ENCODE measurements around the gene MTMR2.

MTMR2 gene

DNA sequence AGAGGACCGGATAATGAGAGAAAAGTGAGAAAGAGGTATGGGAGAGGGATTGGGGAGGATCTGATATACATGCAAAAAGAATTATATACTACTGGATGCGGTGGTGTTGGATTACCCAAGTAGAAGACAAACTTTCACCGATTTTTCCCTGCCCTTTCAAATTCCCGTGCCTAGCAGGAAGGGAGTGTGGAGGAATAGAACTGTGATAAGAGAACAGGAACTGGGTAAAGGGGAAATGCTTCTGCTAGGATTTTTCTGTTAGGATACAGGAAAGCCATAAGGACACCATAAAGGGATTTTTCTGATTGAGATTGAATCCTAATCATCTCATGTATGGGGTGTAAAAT, 480 bp upstream of the MTMR2 start:
- no peak for DNase-seq
- no peak for TF ChIP-seq POLR2A (IDR thresholded peaks at IDR 0.05; ENCODE audit: low read length)
- no peak for TF ChIP-seq GATA1 (IDR thresholded peaks at IDR 0.05; ENCODE audit: low read depth, low read length)

DNA sequence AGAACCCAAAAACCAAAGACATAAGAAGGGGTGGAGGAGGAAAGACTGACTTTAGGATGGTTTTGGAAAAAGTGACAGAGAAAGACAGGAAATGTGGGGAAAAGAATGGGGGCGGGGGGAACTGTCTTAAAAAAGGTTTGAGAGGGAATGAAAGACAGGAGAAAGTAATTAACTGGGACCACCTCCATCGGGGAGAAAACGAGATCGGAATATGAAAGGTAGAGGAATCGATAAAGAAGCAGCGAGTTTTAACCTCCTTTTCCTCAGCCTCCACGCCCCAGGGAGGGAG, 524 bp downstream of the MTMR2 start:
- no peak for DNase-seq
- no peak for TF ChIP-seq GATA1 (IDR thresholded peaks at IDR 0.05; ENCODE audit: low read depth, low read length)
- no peak for TF ChIP-seq POLR2A (IDR thresholded peaks at IDR 0.05; ENCODE audit: low read length)

DNA sequence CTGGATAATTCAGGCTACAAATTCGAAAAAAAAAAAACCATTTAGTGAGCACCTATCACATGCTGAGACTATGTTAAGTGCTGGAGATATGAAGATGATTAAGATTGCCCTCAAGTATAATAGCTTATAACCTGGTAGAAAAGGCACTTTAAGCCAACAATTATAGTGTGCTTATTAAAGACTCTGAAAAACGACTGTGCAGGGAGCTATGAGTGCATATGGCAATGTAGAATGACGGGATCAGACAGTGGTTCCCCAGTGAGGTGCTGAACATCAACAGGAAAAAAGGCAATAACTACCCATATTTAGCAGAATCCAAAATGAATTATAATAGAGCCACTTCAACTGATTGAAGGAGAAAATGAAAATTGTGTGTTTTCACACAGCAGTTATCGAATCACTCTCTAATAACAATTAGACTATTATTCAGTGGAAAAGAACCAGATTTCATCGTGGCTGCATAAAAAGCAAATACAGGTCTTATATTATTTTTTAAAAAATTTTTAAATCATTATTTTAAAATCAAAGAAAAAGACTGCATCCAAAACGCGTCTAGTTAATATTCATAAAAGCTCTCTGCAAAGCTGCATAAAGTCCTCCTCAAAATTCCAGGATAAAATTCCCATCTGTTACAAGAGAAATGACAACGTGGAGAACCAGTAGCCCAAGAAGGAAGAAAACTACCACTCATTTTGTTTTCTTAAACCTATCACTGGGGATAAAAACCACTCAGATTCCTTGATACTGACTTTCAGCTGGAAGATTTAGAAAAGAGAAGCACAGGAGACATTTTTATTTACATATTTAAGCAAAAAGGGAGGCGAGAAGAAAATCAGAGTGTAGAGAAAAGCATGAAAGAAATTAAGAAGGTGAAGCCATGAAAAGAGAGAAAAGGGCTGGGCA, 1.1 kb downstream of the MTMR2 start:
- TF ChIP-seq POLR2A (IDR thresholded peaks at IDR 0.05; ENCODE audit: low read length) (no peak), GATA1 (IDR thresholded peaks at IDR 0.05; ENCODE audit: low read depth, low read length) (no peak)
- peak in 1 of 2 experiments; percentile 17 for DNase-seq

DNA sequence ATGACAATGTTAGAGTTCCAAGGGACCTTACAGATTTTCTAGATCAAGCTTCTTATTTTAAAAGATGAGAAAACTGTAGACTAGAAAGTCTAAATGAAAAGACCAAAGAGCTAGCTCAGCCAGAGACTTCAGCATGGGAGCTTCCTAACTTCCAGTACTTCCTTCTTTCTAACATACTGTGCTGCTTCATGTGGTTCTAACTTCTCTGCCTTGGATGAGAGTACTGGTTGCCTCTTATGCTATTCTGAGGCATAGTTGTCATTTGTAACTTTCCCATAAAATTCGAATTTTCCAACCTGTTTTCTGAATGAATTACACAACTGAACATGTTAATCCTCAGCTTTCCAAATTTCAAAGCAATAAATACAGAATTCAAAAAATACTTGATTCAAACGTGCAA, 1.8 kb downstream of the MTMR2 start:
- DNase-seq, result no peak
- TF ChIP-seq GATA1 (IDR thresholded peaks at IDR 0.05; ENCODE audit: low read depth, low read length) (no peak), POLR2A (IDR thresholded peaks at IDR 0.05; ENCODE audit: low read length) (no peak)

DNA sequence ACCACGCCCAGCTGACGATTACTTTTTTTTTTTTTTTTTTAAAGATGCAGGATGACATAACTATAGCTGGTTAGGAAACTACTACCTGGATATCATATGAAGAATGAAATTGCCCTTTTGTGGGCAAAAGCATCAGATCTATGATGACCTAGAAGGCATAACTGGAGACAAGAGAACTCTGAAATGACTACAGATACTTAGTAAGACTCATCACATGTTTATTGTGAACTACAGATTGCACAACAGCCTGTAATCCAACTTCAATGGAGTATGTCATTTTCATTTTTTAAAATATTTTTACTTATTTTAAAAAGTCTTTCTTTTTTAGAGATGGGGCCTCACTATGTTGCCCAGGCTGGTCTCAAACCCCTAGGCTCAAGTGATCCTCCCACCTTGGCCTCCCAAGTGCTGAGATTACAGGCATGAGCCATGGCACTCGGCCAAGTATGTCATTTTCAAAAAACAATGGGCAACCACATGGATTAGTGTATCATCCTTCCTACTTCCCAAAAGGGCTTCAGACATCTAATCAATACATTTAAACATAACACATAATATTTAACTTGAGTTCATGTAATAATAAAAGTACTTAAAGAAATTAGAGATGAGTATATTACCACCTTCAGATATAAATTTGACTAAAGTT, 3.3 kb downstream of the MTMR2 start:
- peak in 1 of 2 experiments; percentile 38 for DNase-seq
- TF ChIP-seq GATA1 (IDR thresholded peaks at IDR 0.05; ENCODE audit: low read depth, low read length), result no peak
- TF ChIP-seq POLR2A (IDR thresholded peaks at IDR 0.05; ENCODE audit: low read length), result no peak

DNA sequence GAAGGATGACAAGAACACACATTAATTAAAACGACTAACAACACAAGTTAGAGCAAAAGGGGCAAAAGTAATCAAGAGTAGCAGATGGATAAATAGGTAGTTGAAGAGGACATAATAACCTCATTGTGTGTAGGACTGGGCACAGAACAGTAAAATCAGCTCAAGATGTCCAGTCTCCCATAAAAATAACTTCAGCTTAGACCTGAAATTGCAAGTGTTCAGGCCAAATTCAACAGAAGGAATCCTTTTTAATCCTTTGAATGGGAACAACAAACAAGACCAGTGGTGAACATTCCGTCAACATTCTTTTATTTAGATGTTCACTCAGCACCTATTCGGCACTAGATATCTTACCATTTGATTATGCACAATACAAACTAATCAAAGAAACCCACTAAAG, 4.4 kb downstream of the MTMR2 start:
- TF ChIP-seq POLR2A (IDR thresholded peaks at IDR 0.05; ENCODE audit: low read length), result no peak
- no peak for TF ChIP-seq GATA1 (IDR thresholded peaks at IDR 0.05; ENCODE audit: low read depth, low read length)
- DNase-seq, result no peak

DNA sequence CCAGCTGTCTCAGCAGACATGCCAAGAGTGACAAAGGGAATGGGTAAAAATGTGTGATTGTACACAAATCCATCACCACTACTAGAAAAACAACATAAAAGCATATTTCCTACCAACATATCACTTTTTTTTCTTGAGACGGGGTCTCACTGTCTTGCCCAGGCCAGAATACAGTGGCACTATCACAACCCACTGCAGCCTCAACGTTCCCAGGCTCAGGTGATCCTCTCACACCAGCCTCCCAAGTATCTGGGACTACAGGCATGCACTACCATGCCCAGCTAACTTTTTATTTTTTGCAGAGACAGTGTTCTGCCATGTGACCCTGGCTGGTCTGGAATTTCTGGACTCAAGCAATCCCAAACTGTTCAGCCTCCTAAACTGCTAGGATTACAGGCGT, 5.2 kb downstream of the MTMR2 start:
- DNase-seq, result no peak
- TF ChIP-seq GATA1 (IDR thresholded peaks at IDR 0.05; ENCODE audit: low read depth, low read length) (no peak), POLR2A (IDR thresholded peaks at IDR 0.05; ENCODE audit: low read length) (no peak)

DNA sequence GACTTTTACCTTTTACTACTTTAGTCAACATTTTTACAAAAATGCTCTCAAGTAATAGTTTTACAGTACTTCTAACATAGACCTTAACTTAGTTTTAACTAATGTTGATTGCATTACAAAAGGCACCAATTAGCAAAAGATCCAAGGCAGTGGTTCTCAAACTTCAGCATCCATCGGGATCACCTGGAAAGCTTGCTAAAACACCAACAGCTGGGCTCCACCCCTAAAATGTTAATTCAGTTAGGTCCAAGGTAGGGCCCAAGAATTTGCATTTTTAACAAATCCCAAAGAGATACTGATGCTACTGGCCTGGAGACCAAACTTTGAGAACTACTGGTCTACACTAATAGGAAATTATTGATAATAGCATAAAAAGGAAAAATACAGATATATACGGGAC, 5.9 kb downstream of the MTMR2 start:
- TF ChIP-seq POLR2A (IDR thresholded peaks at IDR 0.05; ENCODE audit: low read length), result no peak
- no peak for TF ChIP-seq GATA1 (IDR thresholded peaks at IDR 0.05; ENCODE audit: low read depth, low read length)
- DNase-seq, result no peak

DNA sequence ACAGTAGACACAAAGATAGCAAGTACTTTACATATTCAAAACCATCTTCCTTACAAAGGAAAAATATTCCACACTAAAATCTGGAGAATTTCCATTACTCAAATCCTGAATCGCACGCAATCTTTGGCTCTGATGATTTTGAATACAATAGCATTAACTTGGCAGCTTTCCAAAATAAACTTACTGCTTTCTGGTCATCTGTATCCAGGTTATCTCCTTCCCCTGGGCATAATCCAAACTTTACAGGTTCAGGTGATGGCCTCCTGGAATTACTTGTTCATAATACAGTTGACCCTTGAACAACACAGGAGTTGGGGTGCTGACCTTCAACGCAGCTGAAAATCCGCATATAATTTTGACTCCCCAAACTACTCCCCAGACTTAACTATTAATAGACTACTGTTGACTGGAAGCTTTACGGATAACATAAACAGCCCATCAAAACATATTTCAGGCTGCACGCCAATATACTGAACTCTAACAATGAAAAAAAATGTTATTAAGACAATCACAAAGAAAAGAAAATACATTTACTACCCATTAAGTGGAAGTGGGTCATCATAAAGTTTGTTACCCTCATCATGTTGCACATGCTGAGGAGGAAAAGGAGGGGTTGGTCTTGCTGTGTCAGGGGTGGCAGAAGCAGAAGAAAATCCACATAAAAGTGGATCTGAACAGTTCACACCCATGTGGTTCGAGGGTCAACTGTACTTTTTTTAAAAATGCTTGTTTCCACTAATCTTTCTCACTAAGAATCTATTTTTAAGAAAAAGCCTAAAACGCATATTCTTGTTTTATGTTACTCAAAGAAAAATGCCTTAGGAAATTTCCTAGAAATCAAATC, 6.5 kb downstream of the MTMR2 start:
- no peak for DNase-seq

DNA sequence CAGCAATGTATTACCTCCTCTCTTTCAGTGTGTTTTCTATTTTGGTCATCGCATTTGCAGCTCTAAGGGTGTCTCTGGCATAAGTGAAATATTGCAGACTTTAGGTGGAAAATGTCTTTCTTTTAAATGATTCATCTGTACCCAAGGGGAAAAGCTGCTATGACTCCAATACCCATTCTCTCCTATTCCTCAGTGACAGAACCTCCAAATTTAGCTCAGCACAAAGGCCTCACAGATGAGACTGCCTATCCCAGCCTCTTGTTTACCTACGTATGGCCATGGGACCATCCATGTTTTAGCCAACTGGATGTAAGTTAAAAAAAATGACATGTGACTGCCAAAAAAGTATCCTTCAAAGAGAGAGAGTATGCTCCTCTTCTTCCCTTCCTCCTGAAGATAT, 7.9 kb downstream of the MTMR2 start:
- TF ChIP-seq GATA1 (IDR thresholded peaks at IDR 0.05; ENCODE audit: low read depth, low read length) (no peak), POLR2A (IDR thresholded peaks at IDR 0.05; ENCODE audit: low read length) (no peak)
- DNase-seq, result no peak

More for the DNA sequence above, 6.5 kb downstream of the MTMR2 start:
- TF ChIP-seq GATA1 (IDR thresholded peaks at IDR 0.05; ENCODE audit: low read depth, low read length) (no peak), POLR2A (IDR thresholded peaks at IDR 0.05; ENCODE audit: low read length) (no peak)

DNA sequence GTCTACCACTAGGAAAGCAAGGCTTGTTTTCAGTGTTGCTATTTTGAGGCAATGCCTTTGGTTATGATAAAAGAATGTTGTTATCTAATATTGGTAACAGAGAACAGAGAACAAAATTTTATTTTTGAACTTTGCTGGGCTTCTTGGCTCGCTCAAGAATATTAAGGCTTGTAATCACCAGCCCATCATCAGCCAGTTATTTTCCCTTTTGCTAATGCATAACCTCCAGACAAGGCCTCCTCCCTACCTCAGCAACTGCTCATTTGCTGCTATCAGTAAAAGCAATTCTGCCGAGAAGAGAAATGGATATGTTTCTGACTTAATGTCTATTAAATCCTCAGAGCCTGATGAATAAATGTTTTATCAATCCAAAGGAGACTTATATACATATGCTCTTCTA, 8.9 kb downstream of the MTMR2 start:
- TF ChIP-seq POLR2A (IDR thresholded peaks at IDR 0.05; ENCODE audit: low read length) (no peak), GATA1 (IDR thresholded peaks at IDR 0.05; ENCODE audit: low read depth, low read length) (no peak)
- no peak for DNase-seq

DNA sequence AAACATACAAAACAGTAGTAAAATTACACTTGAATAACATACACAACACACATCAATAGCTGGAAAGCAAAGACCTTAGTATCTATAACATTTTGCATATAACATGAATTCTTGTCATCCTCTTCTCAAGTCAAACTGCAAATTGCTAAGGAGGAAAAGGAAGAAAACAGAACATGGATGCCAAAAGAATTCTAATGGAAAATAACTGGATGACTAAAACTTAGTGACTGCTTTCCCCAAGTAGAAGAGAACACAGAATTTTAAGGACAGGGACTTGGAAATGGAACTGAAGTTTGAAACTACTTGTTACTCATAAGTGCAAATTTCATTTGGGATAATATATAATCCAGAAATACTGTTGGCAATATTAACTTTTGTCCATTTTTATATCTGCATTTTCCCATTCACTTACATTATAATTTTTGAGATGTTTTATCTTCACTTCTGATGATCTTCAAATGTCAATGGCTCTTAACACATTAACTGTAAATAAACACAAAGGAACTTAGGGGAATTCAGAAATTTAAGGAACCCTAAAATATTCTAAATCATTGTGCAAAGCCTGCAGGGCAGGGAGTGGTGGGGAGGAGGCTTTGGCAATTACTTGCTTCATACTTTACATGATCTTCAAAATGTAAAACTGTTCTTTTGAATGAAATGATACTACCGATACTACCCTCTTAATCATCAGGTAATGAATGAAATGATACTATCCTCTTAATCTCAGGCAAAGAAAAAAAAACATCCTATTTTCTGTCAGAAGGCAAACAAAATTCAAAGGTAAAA, 9.9 kb downstream of the MTMR2 start:
- TF ChIP-seq GATA1 (IDR thresholded peaks at IDR 0.05; ENCODE audit: low read depth, low read length) (no peak), POLR2A (IDR thresholded peaks at IDR 0.05; ENCODE audit: low read length) (no peak)
- DNase-seq, result no peak

DNA sequence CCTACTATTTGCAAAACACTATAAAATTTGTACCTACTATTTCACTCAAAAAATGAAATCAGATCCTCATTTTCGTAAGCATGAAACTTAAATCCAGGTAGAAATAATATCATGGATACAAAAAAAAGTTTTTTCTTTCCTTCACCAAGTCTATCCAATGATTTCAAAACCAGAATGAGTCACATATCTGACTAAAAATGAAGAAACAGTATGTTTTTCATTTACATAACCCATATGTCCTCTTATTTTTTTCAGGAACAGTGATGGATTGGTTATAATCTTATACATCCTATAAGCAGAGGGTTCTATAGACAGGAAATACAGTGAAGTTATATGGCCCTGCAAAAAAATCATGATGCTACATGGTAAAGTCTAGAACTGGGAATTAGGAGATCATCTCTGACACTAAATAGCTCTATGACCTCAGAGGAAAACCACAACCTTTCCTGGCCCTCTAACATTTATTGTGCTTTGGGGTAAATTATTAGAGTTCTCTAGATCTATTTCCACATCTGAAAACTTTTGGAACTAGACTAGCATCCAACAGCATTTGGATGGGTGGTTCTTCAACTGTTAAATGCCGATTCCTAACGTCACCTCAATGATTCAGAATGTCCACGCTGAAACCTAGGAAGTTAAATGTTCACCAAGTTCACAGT, 10.9 kb downstream of the MTMR2 start:
- TF ChIP-seq POLR2A (IDR thresholded peaks at IDR 0.05; ENCODE audit: low read length), result no peak
- no peak for DNase-seq
